PFSK-1 (cell line): ENCODE results near the gene TPRG1.

Source experiments
- FOXP2 ChIP-seq: optimal IDR thresholded peaks from 2 replicates; pipeline ENCODE3; 2011; ENCODE audit warnings: borderline replicate concordance, control low read depth, inconsistent platforms; ENCODE audit not compliant: insufficient read depth; ENCODE audit errors: extremely low read length, extremely low read depth
- POLR2AphosphoS5 ChIP-seq: IDR thresholded peaks from 2 replicates; pipeline ENCODE4 v1.6.1; 2012; ENCODE audit warnings: low read depth, mild to moderate bottlenecking, control low read depth, low read length, moderate library complexity
- SIN3A ChIP-seq: IDR thresholded peaks from 2 replicates; pipeline ENCODE4 v1.6.1; 2012; ENCODE audit warnings: mild to moderate bottlenecking, low read length, moderate library complexity, borderline replicate concordance; ENCODE audit not compliant: insufficient read depth
- TAF1 ChIP-seq: IDR thresholded peaks from 2 replicates; pipeline ENCODE4 v1.6.1; 2012; ENCODE audit warnings: low read length, control low read depth, borderline replicate concordance; ENCODE audit not compliant: insufficient read depth
- TF ChIP-seq, protein P1 (sequence below), 2 experiments: IDR thresholded peaks; 2 replicates each; pipeline versions ENCODE4 v1.6.1 to v1.8.0; 2011 to 2012; ENCODE audit warnings: low read depth in 2 of 2, low read length in 2 of 2, control low read depth in 1 of 2, inconsistent platforms in 1 of 2, mild to moderate bottlenecking in 1 of 2, moderate library complexity in 1 of 2; ENCODE audit not compliant: insufficient read depth in 1 of 2

TPRG1 gene

DNA sequence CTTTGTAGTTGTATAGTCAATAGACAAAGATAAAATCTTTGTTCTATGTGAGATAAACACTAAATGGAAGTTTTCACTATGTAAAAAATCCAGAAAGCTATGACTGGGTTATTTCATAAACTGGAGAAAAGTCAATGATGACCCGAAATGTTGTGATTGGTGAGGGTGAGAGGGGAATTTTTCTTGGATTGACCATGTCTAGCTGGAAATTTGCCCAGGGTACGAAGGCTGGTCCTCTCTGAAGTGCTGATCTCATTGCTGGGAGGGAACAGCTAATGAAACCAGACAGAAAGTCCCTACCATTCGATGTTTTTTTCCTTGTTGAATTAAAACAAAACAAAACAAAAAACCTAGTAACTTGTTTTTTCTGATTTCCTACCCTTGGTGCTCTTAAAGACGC, 14.3 kb downstream of the TPRG1 start:
- no peak for TF ChIP-seq TAF1

DNA sequence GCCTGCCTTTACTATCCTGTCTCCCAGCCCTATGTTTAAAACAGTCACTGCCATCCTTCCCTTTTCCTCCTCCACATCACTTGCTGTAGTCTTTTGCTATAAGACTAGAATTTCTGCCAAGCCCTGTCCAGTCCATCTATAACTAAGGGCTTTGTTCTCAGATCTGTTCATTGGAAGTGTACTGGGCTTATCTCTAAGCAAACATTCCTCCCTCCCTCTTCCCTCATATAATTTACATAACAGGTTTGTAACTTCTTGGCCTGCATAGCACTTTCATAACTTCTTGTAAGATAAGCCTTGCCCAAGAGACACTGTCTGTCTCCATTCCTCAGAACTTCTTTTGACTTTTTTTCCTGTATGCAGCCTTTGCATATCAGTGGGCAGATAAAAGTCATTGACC, 16.7 kb downstream of the TPRG1 start:
- TF ChIP-seq POLR2AphosphoS5: no peak
- TF ChIP-seq SIN3A: no peak
- TF ChIP-seq, protein P1, sequence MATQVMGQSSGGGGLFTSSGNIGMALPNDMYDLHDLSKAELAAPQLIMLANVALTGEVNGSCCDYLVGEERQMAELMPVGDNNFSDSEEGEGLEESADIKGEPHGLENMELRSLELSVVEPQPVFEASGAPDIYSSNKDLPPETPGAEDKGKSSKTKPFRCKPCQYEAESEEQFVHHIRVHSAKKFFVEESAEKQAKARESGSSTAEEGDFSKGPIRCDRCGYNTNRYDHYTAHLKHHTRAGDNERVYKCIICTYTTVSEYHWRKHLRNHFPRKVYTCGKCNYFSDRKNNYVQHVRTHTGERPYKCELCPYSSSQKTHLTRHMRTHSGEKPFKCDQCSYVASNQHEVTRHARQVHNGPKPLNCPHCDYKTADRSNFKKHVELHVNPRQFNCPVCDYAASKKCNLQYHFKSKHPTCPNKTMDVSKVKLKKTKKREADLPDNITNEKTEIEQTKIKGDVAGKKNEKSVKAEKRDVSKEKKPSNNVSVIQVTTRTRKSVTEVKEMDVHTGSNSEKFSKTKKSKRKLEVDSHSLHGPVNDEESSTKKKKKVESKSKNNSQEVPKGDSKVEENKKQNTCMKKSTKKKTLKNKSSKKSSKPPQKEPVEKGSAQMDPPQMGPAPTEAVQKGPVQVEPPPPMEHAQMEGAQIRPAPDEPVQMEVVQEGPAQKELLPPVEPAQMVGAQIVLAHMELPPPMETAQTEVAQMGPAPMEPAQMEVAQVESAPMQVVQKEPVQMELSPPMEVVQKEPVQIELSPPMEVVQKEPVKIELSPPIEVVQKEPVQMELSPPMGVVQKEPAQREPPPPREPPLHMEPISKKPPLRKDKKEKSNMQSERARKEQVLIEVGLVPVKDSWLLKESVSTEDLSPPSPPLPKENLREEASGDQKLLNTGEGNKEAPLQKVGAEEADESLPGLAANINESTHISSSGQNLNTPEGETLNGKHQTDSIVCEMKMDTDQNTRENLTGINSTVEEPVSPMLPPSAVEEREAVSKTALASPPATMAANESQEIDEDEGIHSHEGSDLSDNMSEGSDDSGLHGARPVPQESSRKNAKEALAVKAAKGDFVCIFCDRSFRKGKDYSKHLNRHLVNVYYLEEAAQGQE (IDR thresholded peaks at IDR 0.05; ENCODE audit: insufficient read depth in 1 of 2, low read depth in 2 of 2, low read length in 2 of 2): no peak
- no peak for TF ChIP-seq TAF1
- TF ChIP-seq FOXP2: no peak

DNA sequence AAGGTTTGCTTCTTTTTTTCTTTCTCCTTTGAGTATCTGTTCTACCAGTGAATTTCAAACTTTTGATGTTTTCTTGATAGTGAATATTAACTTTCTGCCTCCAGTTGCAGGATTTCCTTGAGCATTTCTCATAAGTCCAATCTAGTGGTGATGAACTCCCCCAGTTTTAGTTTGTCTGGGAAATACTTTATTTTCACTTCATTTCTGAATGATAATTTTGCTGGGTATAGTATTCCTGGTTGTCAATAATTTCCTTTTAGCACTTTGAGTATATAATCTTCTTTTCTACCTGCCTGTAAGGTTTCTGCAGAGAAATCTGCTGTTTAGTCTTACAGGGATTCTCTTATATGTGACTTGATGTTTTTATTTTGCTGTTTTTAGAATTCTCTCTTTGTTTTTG, 21.0 kb downstream of the TPRG1 start:
- TF ChIP-seq FOXP2: no peak
- TF ChIP-seq, protein P1 (IDR thresholded peaks at IDR 0.05; ENCODE audit: insufficient read depth in 1 of 2, low read depth in 2 of 2, low read length in 2 of 2): no peak
- no peak for TF ChIP-seq SIN3A
- TF ChIP-seq POLR2AphosphoS5: no peak
- TF ChIP-seq TAF1: no peak

DNA sequence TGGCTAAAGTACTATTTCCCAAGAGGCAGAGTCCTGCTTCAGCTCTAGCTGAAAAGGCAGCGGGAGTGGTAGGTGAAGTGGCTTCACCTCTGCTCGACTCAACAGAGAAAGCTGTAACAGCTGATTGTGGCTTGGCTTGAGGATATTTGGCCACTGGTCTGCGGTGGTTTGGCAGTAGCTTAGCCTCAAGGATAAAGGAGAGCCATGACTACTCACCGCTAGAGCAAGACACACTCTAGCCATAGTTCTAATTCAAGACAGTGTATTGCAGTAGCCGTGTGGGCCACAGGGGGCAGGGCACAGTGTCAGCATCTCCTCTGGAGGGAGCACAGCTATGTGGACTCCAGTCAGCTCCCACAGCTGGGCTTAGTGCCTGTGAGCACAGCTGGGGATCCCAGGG, 23.5 kb downstream of the TPRG1 start:
- TF ChIP-seq, protein P1 (IDR thresholded peaks at IDR 0.05; ENCODE audit: insufficient read depth in 1 of 2, low read depth in 2 of 2, low read length in 2 of 2): no peak
- no peak for TF ChIP-seq FOXP2
- no peak for TF ChIP-seq SIN3A
- no peak for TF ChIP-seq TAF1
- TF ChIP-seq POLR2AphosphoS5: no peak

DNA sequence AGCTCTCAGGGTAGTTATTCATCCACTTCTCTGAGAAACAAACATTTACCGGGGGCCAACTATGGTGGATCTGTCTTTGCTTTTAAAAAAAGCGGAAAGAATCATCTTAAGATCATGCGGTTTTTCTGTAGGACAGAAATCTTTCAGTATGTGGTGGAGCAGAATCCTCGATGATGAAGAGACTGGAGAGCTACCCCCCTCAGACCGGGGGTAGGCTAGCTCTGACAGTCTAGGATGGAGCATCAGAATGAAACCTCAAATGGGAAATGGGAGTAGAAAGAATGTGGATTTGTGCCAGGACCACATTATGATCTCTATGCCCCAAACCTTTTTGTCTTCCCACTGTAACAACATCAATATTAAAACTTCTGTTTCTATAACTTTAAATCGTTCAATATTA, 30.3 kb downstream of the TPRG1 start:
- no peak for TF ChIP-seq POLR2AphosphoS5
- no peak for TF ChIP-seq TAF1
- TF ChIP-seq, protein P1 (IDR thresholded peaks at IDR 0.05; ENCODE audit: insufficient read depth in 1 of 2, low read depth in 2 of 2, low read length in 2 of 2): no peak
- TF ChIP-seq FOXP2: no peak

DNA sequence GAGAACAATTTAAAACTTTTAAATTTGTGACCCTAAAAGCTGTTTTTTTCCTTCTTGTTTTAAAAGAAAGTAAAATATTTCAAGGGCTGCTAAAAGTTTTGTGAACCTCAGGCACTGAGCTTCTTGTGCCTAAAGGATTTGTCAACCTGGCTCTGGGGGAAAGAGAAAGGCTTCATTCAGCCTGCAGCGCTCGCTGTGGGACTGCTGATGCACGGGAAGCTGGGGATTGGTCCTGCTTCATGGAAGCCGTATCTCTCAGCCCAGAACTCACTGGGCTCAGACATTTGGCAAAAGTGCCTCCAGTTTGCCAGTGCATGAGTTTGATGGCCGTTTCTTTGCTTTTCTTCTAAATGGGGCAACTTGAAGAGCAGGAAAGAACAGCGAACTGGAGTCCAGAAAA, 30.8 kb downstream of the TPRG1 start:
- TF ChIP-seq SIN3A (no peak), FOXP2 (no peak), POLR2AphosphoS5 (no peak), TAF1 (no peak)
- TF ChIP-seq, protein P1 (IDR thresholded peaks at IDR 0.05; ENCODE audit: insufficient read depth in 1 of 2, low read depth in 2 of 2, low read length in 2 of 2): no peak
